ENCODE results near the gene TMBIM6.
A peak's percentile ranks its signal among the peaks of the same experiment; 100 is the strongest.
"Not testable (repeated sequence)": the region's sequence is repeated elsewhere in the genome, so short reads cannot be mapped to it uniquely, and the experiment has no call there.

Gene TMBIM6, protein sequence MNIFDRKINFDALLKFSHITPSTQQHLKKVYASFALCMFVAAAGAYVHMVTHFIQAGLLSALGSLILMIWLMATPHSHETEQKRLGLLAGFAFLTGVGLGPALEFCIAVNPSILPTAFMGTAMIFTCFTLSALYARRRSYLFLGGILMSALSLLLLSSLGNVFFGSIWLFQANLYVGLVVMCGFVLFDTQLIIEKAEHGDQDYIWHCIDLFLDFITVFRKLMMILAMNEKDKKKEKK

DNA sequence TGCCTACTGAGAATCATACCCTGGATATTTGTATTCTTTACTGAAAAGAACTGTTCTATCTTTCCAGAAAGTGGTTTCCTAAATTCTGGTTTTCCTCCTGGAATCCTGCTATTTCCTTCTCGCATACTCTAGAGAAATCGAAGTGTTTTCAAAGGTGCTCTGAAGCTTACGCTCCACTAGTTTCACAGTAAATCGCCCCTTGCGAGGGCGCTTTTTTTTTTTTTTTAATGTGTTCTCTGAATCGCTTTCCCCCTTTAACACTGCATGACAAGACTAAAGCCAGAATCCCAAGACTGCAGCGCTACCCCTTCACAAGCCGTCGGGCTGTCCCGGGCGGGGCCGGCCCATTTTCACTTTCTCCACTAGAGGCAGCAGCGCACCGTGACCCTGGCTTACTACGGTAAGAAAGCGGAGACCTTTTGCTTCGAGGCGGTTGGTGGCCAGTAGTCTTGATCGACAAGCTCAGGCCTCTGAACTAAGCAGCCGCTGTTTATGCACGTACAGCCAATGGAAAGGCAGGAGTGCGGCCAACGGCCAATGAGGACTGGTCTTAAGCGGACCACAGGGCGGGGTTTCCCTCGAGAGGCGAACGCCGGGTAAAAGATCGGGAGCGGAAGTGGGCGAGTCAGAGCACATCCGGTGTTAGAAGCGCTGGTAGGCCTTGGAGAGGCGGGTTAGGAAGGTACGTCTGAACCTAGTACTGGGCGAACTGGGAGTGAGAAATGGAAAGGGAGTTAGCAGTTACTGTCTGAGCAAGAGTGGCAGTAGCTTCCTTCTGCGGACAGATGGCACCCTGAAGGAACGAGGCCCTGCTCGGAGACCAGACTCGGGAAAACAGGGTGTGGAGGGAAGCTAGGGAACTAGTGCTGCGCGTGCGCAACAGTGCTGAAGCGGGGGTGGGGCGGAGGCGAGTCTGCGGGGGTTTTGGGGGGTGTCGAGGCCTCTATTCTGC lies at the start of gene TMBIM6:
Gene TMBIM6, plus strand, starts transcription at position 628 of the 952 bp plus-strand sequence. CDS start 10,937 bp downstream, outside the sequence.
- peak; percentile 99 for DNase-seq

DNA sequence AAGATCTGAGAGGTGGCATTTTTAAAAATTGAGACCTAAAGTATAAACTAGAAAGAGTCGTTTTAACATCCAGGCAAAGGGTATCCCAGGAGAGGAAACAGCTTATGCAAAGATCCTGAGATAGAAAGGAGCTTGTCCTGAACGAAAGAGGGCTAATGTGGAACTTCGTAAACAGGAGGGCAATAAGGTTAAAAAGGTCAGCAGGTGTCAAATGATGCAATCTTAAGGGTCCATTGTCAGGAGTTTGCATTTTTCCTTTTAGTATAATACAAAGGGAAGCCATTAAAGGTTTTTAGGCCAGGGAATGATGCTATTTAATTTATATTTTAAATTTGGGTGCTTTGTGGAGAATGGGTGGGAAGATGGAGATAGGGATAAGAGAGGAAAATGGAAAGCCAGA lies 48.5 kb upstream of the TMBIM6 start:
- DNase-seq, result no peak

DNA sequence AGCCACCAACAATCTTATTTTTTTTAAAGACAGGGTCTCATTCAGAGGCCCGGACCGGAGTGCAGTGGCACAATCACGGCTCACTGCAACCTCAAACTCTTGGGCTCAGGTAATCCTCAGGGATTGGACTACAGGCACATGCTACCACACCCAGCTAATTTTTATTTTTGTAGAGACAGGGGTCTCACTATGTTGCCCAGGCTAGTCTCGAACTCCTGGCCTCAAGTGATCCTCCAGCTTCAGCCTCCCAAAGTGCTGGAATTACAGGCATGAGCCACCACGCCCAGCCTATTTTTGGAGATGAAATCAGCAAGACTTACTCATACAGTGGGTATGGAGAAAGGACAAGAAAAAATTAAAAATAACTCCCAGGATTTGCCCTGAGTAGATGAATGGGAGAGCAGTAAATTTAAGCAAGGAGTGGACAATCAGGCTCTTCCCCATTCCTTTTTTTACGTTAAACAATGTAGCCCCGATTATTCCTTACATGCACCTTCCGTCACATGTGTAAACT lies 47.4 kb upstream of the TMBIM6 start:
- DNase-seq, result no peak

DNA sequence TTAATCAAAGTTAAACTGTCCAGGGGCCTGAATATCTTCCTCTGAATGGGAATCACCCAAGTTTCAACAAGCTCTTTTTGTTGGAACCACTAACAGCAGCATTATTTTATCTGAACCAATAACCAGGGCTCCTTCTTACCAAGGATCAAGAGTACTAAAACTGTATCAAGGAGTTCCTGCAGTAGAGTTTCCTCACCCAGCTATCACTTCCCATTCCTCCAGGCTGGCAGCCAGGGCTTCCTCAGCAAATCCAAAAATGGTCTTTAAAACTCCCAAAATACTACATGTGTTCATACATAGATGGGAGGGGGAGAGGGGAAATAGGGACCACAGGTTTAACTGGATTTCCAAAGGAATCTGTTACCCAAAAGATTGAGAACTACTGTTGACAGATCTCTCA lies 44.6 kb upstream of the TMBIM6 start:
- no peak for DNase-seq

DNA sequence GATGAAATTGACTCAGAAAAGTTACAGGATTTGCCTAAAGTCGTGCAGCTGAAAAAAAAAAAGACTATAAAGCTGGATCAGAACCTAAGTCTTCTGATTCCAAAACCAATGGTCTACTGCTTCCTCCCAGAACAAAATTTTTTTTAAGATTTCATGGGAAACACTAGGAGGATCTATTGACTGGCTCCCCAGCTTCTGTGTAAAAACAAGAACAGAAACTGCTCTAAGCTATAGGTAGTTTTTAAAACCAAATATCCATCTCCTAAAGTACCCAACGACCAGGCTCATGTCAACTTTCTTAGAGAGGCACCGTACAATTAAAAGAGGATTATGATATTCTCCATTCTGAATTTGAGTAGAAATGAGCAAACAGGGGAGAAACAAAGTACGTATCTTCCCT lies 43.5 kb upstream of the TMBIM6 start:
- DNase-seq, result no peak

DNA sequence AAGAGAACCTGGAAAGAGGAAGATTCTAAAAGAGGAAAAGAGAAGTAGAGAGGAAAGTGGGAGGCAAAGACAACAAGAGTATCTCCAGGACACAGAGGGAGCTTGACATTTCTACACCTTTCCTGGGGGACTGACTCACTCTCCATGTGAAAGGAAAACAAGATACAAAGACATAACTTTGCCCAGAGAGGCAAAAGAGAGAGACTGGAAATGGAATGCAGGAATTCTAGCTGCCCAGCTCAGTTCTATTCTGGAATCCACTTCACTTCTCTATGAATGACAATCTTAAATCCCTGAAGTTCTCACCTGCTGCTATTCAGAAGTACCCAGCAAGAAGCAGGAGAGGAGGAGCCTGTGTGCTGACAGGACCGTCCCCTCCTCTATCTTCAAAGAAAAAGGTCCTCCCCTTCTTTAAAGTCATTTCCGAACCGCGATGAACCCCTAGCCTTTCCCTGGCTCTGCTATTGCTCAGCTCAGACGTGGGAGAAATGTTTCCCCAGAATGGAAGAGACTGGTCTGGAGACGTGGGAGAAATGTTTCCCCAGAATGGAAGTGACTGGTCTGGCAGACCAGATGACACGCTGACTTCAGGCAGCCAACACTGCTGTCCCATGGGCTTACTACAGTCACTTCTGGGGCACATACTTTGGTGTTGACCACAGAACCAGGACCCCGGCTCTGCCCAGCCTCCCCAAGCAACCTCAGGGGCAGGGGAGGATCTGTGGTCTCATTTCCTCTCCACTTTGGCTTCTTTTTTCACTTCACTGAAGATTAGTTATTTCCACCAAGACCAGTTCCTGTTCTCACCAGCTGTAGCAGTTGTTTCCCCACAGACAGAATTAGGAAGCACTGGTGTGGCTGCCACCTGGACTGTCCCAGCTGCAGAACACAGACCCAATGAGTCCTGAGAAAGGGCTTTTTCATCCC lies 42.5 kb upstream of the TMBIM6 start:
- DNase-seq, result no peak

DNA sequence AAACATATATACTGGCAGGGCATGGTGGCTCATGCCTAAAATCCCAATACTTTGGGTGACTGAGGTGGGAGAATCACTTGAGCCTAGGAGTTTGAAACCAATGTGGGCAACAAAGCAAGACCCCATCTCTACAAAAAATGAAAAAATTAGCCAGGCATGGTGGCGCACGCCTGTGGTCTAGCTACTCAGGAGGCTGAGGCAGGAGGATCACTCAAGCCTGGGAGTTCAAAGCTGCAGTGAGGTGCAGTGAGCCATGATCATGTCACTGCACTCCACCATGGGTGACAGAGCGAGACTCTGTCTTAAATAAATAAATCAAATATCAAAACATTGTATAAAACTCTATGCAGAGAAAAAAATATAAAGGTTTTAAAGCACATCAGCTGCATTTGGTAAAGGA lies 39.3 kb upstream of the TMBIM6 start:
- no peak for DNase-seq

DNA sequence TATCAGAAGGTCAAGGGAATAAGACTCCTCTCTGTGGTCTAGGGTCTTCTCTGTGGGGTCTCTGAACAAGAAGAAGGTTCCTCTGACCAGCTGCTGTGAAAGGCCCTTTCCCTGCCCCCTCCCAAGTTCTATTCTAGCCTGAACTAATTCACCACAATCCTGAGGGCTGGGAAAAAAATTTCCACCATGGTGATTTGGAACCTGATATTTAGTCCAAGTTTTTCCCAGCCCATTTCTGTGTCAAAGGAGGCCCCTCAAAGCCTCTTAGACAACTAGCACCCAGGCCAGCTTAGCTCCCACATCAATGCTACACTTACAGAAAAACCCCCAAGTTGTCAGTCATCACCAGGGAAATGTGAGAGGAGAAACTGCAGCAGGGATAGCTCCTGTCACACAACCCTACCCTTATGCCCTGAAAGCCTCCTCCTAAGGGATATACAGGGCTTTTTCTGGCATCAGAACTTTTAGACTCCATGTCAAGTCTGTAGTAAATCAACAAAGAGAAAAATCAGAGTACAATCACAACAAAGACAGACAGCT lies 38.6 kb upstream of the TMBIM6 start:
- DNase-seq, result no peak

DNA sequence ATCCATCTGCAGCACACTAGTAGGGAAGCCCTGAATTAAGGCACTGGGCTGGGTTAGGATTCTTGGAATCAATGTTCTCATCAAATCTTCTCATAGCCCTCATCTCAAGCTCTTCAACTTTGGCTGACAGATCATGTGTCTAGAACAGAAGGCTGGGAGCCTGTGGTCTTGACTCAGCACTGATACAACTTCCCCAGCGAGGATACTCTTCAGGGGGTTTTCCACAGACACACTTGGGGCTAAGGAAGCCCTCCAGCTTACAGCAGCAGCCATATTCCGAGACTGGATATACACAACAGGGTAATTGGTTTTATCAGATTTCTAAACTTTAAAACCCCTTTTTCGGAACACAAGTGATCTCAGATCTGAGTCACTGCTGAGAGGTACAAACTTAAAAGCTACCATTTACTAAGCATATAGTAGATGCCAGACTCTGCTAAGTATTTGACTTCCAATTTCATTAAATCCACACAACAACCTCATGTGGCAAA lies 37.7 kb upstream of the TMBIM6 start:
- DNase-seq, result no peak

DNA sequence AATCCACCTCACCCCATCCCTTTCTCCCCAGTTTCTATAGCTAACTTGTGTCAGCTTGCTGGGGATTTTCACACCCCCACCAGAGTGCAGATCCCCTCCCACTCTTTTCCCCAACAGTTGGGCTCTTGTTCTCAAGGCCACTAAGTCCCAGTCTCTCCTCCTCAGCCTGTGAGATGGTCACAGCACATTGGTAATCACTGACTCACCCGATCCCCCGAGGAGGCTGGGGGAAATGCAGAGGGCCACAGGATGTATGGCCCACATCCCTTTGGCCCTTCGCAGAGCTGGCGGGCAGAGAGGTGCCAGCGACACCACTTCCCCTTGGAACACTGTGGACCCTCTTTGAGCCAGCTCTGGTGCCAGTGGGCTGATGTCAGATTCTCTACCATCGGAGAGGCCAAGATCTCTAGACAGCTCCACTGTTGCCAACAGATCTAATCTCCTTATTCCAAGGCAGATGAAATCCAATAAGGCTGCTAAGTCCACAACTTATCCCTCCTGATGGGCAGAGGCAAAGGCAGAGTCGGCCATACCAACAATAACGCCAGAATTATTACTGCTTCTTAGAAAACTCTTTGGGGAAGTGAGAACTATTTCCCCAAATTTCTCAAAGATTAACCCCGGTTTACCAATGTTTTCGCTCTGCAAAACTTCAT lies 35.8 kb upstream of the TMBIM6 start:
- no peak for DNase-seq

DNA sequence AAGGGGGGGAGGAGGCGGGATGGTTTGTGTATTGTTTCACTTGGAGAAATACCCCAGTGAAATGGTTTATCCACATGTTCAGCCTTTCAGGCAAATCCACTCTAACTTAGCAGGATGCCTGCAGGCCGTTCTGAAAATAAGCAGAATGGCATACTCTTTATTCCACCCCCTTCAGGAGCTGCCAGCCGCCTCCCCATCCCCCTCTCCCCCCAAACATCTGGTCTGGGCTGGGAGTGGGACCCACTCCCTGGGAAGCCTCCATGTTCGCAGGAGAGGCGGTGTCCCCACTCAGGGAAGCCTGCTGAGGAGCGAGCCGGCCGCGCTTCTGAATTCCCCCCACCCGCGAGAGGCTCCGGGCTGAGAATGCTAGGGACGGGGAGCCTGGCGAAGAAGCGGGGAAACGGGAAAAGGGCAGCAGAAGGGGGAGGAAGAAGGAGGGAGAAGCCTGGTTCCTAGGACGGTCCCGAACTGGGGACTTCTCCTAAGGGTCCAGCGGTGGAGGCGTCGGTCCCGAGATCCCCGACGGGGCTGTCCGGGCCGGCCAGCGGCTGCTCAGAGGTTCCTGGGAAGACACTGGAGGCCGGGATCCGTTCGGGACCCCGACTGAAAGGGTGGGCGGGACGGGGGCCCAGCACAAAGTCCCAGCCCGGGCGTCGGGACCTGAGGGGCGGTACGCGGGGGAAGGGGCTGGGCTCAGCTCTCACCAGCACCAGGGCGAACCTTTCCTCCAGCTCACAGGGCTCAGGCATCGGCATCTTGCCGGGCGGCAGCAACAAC lies 34.8 kb upstream of the TMBIM6 start:
- DNase-seq, result peak; percentile 36

DNA sequence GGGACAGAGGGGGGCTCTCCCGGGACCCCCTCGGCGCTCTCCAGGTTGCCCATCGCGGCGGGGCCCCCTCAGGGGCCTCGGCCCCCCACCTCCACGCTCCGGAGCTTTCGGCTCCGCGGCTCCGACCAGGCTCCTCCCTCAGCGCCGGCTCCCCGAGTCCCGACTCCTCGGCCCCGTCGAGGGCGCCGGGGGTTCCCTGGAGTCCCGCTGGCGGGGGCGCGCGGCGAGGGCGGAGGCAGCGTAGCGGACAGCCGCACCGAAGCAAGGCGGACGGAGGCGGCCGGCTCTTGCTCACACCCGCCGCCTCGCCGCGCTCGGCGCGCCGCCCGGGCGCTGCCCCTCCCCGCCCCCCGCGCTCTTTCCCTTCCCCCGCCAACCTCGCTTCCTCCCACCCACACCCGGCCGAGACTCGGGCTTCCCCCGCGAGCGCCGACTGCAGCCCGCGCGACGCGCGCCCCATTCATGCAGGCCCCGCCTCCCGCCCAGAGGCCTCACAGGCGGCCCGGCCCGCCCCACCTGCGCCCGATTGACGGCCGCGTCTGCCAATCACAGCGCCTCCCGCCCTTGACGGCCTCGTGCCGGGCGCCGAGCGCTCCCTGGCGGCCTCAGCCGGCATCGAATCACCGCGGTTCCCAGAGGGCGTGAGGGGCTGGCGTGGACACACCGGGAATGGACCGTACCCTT lies 34.1 kb upstream of the TMBIM6 start, which contains the start of gene FMNL3:
Gene FMNL3, minus strand, starts transcription at position 278 of the 684 bp plus-strand sequence. Its CDS starts 225 bp downstream, at position 53.
- DNase-seq, result peak; percentile 96

DNA sequence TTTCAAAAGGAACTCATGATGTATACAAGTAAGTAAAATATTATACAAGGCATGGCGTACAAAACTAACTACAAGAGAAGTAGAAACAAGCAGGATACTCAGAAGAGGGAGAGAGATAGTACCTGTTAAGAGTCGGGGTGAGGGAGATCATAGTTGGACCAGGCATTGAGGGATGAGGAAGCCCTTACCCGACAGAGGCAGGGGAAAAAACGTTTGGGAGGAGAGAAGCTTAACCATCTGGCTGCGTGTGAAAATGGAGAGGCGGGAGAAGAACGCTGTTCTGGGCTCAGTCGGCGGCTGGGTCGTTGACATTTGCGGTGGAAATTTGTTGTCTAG lies 33.6 kb upstream of the TMBIM6 start:
- DNase-seq, result no peak

DNA sequence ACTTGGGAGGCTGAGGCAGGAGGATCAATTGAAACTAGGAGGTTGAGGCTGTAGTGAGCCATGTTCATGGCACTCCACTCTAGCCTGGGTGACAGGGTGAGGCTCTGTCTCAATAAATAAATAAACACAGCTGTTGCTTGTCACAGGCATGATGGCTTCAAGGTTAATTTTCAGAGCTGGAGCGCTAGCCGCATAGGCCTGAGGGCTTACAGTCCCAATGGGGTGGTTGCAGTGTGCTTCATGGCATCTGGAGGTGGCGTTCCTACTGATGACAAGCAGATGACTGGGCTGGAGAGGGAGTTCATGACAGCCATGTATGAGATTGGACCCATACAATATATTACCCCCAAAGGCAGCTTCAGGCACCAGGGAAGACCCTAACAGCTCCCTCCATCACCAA lies 32.5 kb upstream of the TMBIM6 start:
- DNase-seq, result no peak

DNA sequence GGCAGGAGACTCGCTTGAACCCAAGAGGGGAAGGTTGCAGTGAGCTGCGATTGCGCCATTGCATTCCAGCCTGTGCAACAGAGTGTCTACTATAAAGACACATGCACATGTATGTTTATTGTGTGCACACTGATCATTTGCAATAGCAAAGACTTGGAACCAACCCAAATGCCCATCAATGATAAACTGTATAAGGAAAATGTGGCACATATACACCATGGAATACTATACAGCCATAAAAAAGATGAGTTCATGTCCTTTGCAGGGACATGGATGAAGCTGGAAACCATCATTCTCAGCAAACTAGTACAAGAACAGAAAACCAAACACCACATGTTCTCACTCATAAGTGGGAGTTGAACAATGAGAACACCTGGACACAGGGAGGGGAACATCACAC lies 27.4 kb upstream of the TMBIM6 start:
- not testable (repeated sequence) for DNase-seq

DNA sequence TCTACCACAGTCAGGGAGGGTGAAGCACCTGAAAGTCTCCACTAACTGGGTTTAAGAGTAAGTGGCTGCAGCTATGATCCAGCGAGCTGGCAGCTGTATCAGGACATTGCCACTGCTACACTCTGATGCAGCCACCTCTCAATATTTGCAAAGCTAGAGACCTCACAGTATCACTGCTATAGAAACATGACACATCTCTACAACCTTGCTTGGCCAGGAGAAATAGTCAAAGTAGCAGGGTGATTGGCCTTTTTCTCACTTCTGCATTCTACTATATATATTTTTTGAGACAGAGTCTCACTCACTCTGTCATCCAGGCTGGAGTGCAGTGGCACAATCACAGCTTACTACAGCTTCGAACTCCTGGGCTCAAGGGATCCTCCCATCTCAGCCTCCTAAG lies 24.8 kb upstream of the TMBIM6 start:
- DNase-seq, result no peak

DNA sequence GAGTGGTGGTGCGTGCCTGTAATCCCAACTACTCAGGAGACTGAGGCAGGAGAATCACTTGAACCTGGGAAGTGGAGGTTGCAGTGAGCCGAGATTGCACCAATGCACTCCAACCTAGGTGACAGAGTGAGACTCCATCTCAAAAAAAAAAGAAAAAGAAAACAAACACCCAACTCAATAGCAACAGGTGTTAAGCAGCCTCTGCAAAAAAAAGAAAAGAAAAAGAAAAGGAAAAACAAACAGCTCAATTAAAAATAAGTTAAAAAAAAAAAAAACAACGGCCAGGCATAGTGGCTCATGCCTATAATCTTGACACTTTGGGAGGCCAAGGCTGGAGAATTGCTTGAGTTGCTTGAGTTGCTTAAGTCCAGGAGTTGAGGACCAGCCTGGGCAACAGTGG lies 23.6 kb upstream of the TMBIM6 start:
- DNase-seq, result not testable (repeated sequence)

DNA sequence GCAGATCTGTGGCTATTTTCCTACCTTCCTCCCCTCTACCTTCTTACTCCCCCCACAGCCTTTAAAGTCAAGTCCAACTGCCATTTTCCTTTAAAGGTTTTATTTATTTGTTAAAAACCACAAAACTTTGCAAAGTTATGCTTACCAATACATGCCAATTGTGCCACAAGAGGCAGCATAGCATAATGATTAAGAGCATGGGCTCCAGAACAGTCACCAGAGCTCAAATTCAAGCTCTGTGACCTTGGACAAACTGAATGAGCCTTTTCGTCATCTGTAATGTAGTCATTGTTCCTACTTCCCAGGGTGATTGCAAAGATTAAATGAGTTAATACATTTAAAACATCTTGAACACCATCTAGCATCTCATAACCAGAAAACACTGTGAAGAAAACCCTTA lies 21.1 kb upstream of the TMBIM6 start:
- no peak for DNase-seq

DNA sequence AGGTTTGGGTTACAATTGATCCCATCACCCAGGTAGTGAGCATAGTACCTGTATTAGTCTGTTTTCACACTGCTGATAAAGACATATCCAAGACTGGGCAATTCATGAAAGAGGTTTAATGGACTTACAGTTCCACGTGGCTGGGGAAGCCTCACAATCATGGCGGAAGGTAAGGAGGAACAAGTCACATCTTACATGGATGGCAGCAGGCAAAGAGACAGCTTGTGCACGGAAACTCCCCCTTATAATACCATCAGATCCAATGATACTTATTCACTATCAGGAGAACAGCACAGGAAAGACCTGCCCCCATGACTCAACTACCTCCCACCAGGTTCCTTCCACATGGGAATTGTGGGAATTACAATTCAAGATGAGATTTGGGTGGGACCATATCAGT lies 20.0 kb upstream of the TMBIM6 start:
- not testable (repeated sequence) for DNase-seq

DNA sequence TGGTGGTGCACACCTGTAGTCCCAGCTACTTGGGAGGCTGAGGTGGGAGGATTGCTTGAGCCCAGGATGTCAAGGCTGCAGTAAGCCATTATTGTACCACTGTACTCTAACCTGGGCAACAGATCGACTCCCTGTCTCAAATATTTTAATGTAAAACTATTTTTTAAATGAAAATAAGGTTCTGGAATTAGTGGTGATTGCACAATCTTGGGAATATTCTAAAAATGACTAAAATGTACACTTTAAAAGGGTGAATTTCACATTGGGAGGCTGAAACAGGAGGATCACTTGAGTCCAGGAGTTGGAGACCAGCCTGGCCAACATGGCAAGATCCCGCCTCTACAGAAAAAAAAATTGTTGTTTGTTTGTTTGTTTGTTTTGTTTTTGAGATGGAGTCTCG lies 12.9 kb upstream of the TMBIM6 start:
- no peak for DNase-seq

All from NCI-H2171 (cell line).